Activated CD4-positive, alpha-beta memory T cell treated with anti-CD3 and anti-CD28 coated beads, Interleukin-2, amount 10 ng/mL, durations not matched to agents 7 days and 5 days (primary cell): ENCODE data around the gene TSC22D3. TPM values are rescaled to one million over a fixed set of nuclear protein-coding genes. Genes with fewer than 3 reads are reported as not detected.
"Not testable (repeated sequence)": the region's sequence is repeated elsewhere in the genome, so short reads cannot be mapped to it uniquely, and the experiment has no call there.

Experiments
- CTCF ChIA-PET: fragments of 350-600 bp; sonication (Branson Sonifier 250); formaldehyde crosslinking; loops from one replicate; lab custom pipeline; 2021; ENCODE audit warnings: antibody characterized with exemption, inconsistent platforms; lab: Charles Lee
- POLR2A ChIA-PET: fragments of 350-600 bp; sonication (Branson Sonifier 250); formaldehyde crosslinking; loops from one replicate; lab custom pipeline; 2021; ENCODE audit warnings: antibody characterized with exemption; lab: Charles Lee
- DNase-seq: peaks from one replicate; pipeline ENCODE4 v3.0.0-alpha.2; 2020
- H3K27ac Mint-ChIP-seq: one replicate; pipeline ENCODE4 v1.8.0; 2021; ENCODE audit warnings: mild to moderate bottlenecking, mixed read lengths
- H3K27me3 Mint-ChIP-seq: one replicate; pipeline ENCODE4 v1.8.0; 2021; ENCODE audit warnings: mixed read lengths
- H3K36me3 Mint-ChIP-seq: one replicate; pipeline ENCODE4 v1.8.0; 2021; ENCODE audit warnings: low read depth, mixed read lengths
- H3K4me1 Mint-ChIP-seq: one replicate; pipeline ENCODE4 v1.8.0; 2021; ENCODE audit warnings: mixed read lengths
- H3K4me3 Mint-ChIP-seq: one replicate; pipeline ENCODE4 v1.8.0; 2021; ENCODE audit warnings: mild to moderate bottlenecking, mixed read lengths
- H3K9me3 Mint-ChIP-seq: one replicate; pipeline ENCODE4 v1.8.0; 2021; ENCODE audit warnings: mixed read lengths
- total RNA-seq, 2 experiments: library from RNA; stranded (reverse); gene quantifications; one replicate each; pipeline ENCODE4 v1.2.3, GENCODE V29; 2021

Gene TSC22D3
- 100 to 1,000 TPM; 112 to 119 TPM for total RNA-seq

- peaks cover 6% of the 10 kb centered on the region for H3K27me3 Mint-ChIP-seq
- ChIA-PET CTCF (interaction anchor here (0.7 to 6.6 kb wide), 14 partner anchors 13 to 776 kb away, joined by 3 to 134 read pairs (median 4); partner anchors contain the start of gene PRPS1), POLR2A (interaction anchor here (1.0 to 3.7 kb wide), 8 partner anchors 34 to 147 kb away, joined by 3 to 27 read pairs (median 7); partner anchors contain the start of gene PRPS1)
- H3K9me3 Mint-ChIP-seq: no peaks in the 10 kb centered on the region
- no peak within 1 kb of the TSS for H3K27ac Mint-ChIP-seq
- peak; percentile 61 for DNase-seq
- H3K4me3 Mint-ChIP-seq: peak within 1 kb of the TSS; percentile 81
- H3K36me3 Mint-ChIP-seq: no peaks in the 10 kb centered on the region
- H3K4me1 Mint-ChIP-seq: peaks cover 13% of the 10 kb centered on the region
Observed at GRCh38 chrX:107775734-107776511, at the start of gene TSC22D3. TSS of gene TSC22D3 (minus strand) at chrX:107775787. CDS start at chrX:107775419, 368 bp downstream.

DNA sequence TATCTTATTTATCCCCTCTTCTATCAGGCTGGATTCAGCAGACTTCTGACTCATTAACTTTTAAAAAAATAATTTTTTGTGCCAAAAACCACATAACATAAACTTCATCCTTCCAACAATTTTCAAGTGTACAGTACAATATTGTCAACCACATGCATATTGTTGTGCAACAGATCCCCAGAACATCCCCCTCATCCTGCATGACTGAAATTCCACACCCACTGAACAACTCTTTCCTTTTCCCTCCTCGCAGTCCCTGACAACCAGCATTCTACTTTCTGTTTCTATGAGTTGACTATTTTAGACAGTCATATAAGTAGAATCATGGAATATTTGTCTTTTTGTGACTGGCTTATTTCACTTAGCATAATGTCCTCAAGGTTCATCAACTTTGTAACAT is 47.9 kb upstream of the TSC22D3 start:
- CTCF ChIA-PET: no interaction called here
- no peaks in the 10 kb centered on the region for H3K36me3 Mint-ChIP-seq

DNA sequence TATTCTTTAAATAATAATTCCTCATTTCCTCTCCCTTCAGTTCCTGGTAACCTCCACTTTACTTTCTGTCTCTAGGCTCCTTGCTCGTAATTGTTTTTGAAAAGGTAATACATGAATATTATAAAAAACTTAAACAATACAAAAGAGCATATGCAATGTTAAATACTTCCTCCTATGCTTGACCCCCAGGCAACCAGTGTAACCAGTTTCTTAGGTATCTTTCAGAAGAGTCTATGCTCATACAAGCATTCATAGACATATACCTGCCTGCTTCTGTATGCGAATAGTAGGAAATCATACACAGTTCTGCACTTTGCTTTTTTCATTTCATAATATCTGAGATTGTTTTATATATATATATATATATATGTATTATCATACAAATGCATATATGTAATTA is 47.5 kb upstream of the TSC22D3 start:
- H3K9me3 Mint-ChIP-seq: no peaks in the 10 kb centered on the region
- ChIA-PET POLR2A (no interaction called here), CTCF (no interaction called here)
- H3K27ac Mint-ChIP-seq: no peak overlapping the region
- H3K4me3 Mint-ChIP-seq: no peak overlapping the region
- H3K4me1 Mint-ChIP-seq: peaks cover 23% of the 10 kb centered on the region
- peaks cover 2% of the 10 kb centered on the region for H3K27me3 Mint-ChIP-seq
- no peak for DNase-seq
- H3K36me3 Mint-ChIP-seq: no peaks in the 10 kb centered on the region

More for the DNA sequence above, 47.9 kb upstream of the TSC22D3 start:
- Mint-ChIP-seq H3K27me3 (peaks cover 2% of the 10 kb centered on the region), H3K9me3 (no peaks in the 10 kb centered on the region), H3K4me1 (peaks cover 23% of the 10 kb centered on the region), H3K4me3 (no peak overlapping the region), H3K27ac (no peak overlapping the region)
- POLR2A ChIA-PET: no interaction called here
- DNase-seq: no peak

DNA sequence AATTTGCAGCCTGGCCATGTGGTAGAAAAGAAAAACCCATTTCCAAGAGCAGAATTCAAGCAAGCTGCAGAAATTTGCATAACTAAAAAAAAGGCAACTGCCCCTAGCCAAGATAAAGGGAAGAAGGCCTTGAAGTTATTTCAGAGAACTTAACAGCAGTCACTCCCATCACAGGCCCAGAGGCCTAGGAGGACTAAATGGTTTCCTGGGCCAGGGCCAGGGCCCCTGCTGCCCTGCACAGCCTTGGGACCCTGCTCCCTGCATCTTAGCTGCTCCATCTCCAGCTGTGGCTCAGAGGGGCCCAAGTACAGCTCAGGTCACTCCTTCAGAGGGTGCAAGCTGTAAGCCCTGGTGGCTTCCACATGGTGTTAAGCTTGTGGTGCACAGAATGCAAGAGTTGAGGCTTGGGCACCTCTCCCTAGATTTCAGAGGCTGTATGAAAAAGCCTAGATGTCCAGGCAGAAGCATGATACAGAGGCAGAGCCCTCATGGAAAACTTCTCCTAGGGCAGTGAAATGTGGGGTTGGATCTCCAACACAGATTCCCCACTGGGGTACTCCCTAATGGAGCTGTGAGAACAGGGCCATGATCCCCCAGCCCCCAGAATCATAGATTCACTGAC is 43.4 kb upstream of the TSC22D3 start:
- Mint-ChIP-seq H3K4me1 (peaks cover 4% of the 10 kb centered on the region), H3K36me3 (no peaks in the 10 kb centered on the region), H3K9me3 (no peaks in the 10 kb centered on the region), H3K4me3 (no peak overlapping the region), H3K27me3 (no peaks in the 10 kb centered on the region), H3K27ac (no peak overlapping the region)
- no peak for DNase-seq
- ChIA-PET POLR2A (no interaction called here), CTCF (interaction anchor here (1.6 kb wide), 1 partner anchor 43 kb away, joined by 3 read pairs; the partner anchor contains the start of gene TSC22D3)

- H3K4me3 Mint-ChIP-seq, H3K36me3 Mint-ChIP-seq, H3K27ac Mint-ChIP-seq, CTCF ChIA-PET, H3K9me3 Mint-ChIP-seq, H3K27me3 Mint-ChIP-seq, DNase-seq, H3K4me1 Mint-ChIP-seq, POLR2A ChIA-PET: not testable (repeated sequence)
Observed at GRCh38 chrX:107810053-107810452, 34.5 kb upstream of the TSC22D3 start.

- Mint-ChIP-seq H3K36me3 (no peaks in the 10 kb centered on the region), H3K9me3 (no peaks in the 10 kb centered on the region), H3K27me3 (no peaks in the 10 kb centered on the region), H3K4me3 (no peak overlapping the region), H3K4me1 (no peaks in the 10 kb centered on the region), H3K27ac (no peak overlapping the region)
- DNase-seq: no peak
- ChIA-PET POLR2A (no interaction called here), CTCF (no interaction called here)
Observed at GRCh38 chrX:107805179-107805578, 29.6 kb upstream of the TSC22D3 start.

DNA sequence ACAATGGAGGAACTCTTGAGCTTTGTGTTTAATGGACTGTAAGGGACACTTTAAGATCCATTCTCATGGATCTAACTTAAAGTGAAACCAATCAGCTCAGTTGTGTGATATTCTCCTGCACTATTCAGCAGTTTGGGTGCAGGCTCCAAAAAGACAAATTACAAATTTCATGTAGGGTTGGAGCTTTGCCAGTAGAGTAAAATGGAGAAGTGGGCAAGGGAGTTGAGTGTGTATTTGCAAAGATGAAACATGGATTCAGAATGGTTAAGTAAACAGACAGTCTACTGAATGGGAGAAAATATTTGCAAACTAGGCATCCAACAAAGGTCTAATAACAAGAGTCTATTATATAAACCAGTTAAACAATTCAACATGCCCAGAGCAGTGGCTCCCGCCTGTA is 28.8 kb upstream of the TSC22D3 start:
- DNase-seq: no peak
- ChIA-PET POLR2A (no interaction called here), CTCF (no interaction called here)
- Mint-ChIP-seq H3K4me3 (no peak overlapping the region), H3K27ac (no peak overlapping the region), H3K4me1 (no peaks in the 10 kb centered on the region), H3K27me3 (peaks cover 3% of the 10 kb centered on the region), H3K36me3 (no peaks in the 10 kb centered on the region), H3K9me3 (no peaks in the 10 kb centered on the region)

DNA sequence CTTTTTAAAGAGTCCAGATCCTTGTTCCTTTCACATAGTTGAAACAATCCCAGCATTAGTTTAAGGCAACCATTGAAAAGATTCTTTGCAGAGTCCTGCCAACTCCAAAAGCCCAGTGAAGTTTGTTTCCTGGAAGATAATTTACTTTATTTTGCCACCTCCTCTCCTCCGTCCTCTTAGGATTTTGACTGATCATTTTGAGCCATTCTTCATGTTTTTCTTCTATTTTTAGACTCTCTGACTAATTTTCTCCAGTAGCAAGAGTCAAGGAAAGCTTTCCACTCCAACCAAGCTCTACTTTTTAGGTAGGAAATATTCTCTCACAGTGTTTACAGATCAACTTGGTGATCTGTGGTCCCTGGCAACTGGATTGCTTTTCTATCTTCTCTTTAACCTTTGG is 12.2 kb upstream of the TSC22D3 start:
- no peak overlapping the region for H3K27ac Mint-ChIP-seq
- H3K4me3 Mint-ChIP-seq: no peak overlapping the region
- no peaks in the 10 kb centered on the region for H3K9me3 Mint-ChIP-seq
- POLR2A ChIA-PET: no interaction called here
- CTCF ChIA-PET: no interaction called here
- DNase-seq: no peak
- no peaks in the 10 kb centered on the region for H3K4me1 Mint-ChIP-seq
- no peaks in the 10 kb centered on the region for H3K36me3 Mint-ChIP-seq
- H3K27me3 Mint-ChIP-seq: peaks cover 9% of the 10 kb centered on the region

GRCh38 chrX:107780525-107780924 is 4.9 kb upstream of the TSC22D3 start:
- CTCF ChIA-PET: interaction anchor here (6.6 kb wide), 1 partner anchor 123 kb away, joined by 134 read pairs; no protein-coding TSS in a partner anchor
- no peaks in the 10 kb centered on the region for H3K9me3 Mint-ChIP-seq
- H3K4me1 Mint-ChIP-seq: peaks cover 13% of the 10 kb centered on the region
- DNase-seq: no peak
- H3K27ac Mint-ChIP-seq: no peak overlapping the region
- POLR2A ChIA-PET: no interaction called here
- no peak overlapping the region for H3K4me3 Mint-ChIP-seq
- H3K27me3 Mint-ChIP-seq: peaks cover under 1% of the 10 kb centered on the region
- no peaks in the 10 kb centered on the region for H3K36me3 Mint-ChIP-seq

DNA sequence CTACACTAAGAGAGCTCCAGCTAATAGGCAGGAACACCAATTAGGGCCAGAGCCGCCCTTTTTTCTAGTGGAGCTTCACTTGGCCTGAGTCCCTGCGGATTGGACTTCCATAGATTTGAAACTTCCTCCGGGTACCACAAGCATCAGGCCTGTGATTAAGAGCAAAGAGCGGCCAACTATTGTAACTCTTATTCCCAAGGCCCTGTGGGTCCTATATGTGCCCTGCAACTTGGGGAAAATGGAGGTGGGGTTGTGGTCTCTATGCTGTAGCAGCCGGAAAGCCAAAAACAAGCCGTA is 1.9 kb upstream of the TSC22D3 start, which contains the start of gene NCBP2L:
Gene NCBP2L (plus strand): TSS at position 198 of the 297 bp plus-strand sequence. CDS start 16,488 bp downstream, outside the sequence.
- Mint-ChIP-seq H3K4me3 (peak within 1 kb of the TSS; percentile 81), H3K4me1 (peaks cover 13% of the 10 kb centered on the region)
- POLR2A ChIA-PET: interaction anchor here (0.8 to 3.7 kb wide), 6 partner anchors 36 to 121 kb away, joined by 3 to 27 read pairs (median 7); no protein-coding TSS in a partner anchor

DNA sequence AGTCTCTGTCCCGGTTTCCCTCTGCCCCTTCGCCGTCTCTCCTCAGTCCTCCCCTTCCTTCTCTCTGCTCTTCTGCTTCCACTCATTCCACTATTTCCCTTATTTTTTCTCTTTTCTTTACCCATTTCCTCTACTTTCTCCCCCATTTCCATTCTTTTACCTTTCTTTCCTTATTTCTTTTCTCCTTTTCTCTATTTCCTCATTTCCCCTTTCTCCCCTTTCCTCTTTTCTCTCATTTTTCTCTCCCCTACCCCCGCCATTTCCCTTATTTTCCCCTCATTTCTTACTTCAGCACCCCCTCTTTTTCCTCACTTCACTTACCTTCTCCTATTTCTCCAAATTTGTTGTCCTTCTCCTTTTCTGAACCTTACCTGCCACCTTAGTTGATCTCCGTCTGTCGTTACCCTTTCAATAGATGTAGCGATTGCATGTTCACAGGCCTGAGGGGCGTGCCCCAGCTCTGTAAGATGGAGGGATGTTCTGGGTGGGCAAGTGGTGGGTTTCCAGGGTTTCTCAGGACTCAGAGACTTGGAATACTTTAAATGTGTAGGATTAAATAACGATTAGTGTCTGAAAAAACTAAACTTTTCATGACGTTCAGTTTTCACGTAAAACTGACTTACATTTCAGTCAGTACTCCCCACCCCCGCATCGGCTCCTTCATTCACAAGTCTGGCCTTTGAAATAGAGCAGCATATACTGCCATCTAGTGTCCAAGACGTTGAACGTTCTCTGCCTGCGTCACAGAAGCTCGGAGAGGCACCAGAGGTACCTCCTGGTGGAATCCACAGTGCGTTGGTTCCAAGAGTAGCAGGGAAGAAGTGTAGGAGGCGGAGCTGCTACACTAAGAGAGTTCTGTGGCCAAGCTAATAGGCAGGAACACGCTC is 1.3 kb upstream of the TSC22D3 start:
- no peaks in the 10 kb centered on the region for H3K9me3 Mint-ChIP-seq
- peak; percentile 74 for DNase-seq
- H3K27ac Mint-ChIP-seq: no peak overlapping the region
- no peaks in the 10 kb centered on the region for H3K36me3 Mint-ChIP-seq
- ChIA-PET CTCF (interaction anchor here (0.6 to 6.6 kb wide), 22 partner anchors 16 to 883 kb away, joined by 3 to 134 read pairs (median 4); partner anchors contain the start of genes MID2 and PRPS1), POLR2A (interaction anchor here (0.8 to 3.7 kb wide), 7 partner anchors 35 to 148 kb away, joined by 3 to 27 read pairs (median 7); partner anchors contain the start of gene PRPS1)
- H3K4me1 Mint-ChIP-seq: peaks cover 13% of the 10 kb centered on the region
- H3K27me3 Mint-ChIP-seq: peaks cover 6% of the 10 kb centered on the region
- H3K4me3 Mint-ChIP-seq: peak overlapping the region; percentile 81

More for the DNA sequence above, 1.9 kb upstream of the TSC22D3 start, which contains the start of gene NCBP2L:
- no peaks in the 10 kb centered on the region for H3K36me3 Mint-ChIP-seq
- DNase-seq: no peak
- peaks cover 6% of the 10 kb centered on the region for H3K27me3 Mint-ChIP-seq
- H3K27ac Mint-ChIP-seq: no peak within 1 kb of the TSS
- H3K9me3 Mint-ChIP-seq: no peaks in the 10 kb centered on the region
- CTCF ChIA-PET: interaction anchor here (0.6 to 6.6 kb wide), 21 partner anchors 16 to 883 kb away, joined by 3 to 134 read pairs (median 4); partner anchors contain the start of genes MID2 and PRPS1
